Activated CD8-positive, alpha-beta memory T cell treated with anti-CD3 and anti-CD28 coated beads, Interleukin-2, amount 50 U/mL, for 1 hour (primary cell): ENCODE measurements around the gene SREBF1.
"Not testable (repeated sequence)": the region's sequence is repeated elsewhere in the genome, so short reads cannot be mapped to it uniquely, and the experiment has no call there.

Experiments
- DNase-seq: peaks from one replicate; pipeline ENCODE4 v3.0.0-alpha.2; 2020; ENCODE audit errors: extremely low read depth

The SREBF1 gene

GRCh38 chr17:17812211-17813054 lies 24.4 kb downstream of the SREBF1 start:
- no peak for DNase-seq

- no peak for DNase-seq
Observed at GRCh38 chr17:17811381-17812210, 25.2 kb downstream of the SREBF1 start.

- DNase-seq = no peak
Observed at GRCh38 chr17:17810895-17811248, 25.9 kb downstream of the SREBF1 start.

- no peak for DNase-seq
Observed at GRCh38 chr17:17810084-17810894, 26.5 kb downstream of the SREBF1 start.

- no peak for DNase-seq
Observed at GRCh38 chr17:17809531-17810083, 27.2 kb downstream of the SREBF1 start.

GRCh38 chr17:17808706-17809432 lies 27.9 kb downstream of the SREBF1 start:
- DNase-seq = no peak

GRCh38 chr17:17808200-17808599 lies 28.6 kb downstream of the SREBF1 start:
- DNase-seq = not testable (repeated sequence)

GRCh38 chr17:17807440-17807839 lies 29.3 kb downstream of the SREBF1 start:
- DNase-seq = no peak

GRCh38 chr17:17806611-17807274 lies 30.0 kb downstream of the SREBF1 start:
- DNase-seq = no peak

GRCh38 chr17:17806035-17806434 lies 30.8 kb downstream of the SREBF1 start:
- no peak for DNase-seq

- DNase-seq = no peak
Observed at GRCh38 chr17:17805575-17805974, 31.2 kb downstream of the SREBF1 start.

- DNase-seq = no peak
Observed at GRCh38 chr17:17804007-17804406, 32.8 kb downstream of the SREBF1 start.

- DNase-seq = no peak
Observed at GRCh38 chr17:17801800-17802481, 34.8 kb downstream of the SREBF1 start.

GRCh38 chr17:17800504-17801021 lies 36.2 kb downstream of the SREBF1 start:
- no peak for DNase-seq

- no peak for DNase-seq
Observed at GRCh38 chr17:17798573-17799255, 38.1 kb downstream of the SREBF1 start.

- DNase-seq = no peak
Observed at GRCh38 chr17:17798010-17798556, 38.7 kb downstream of the SREBF1 start.

GRCh38 chr17:17797119-17797809 lies 39.5 kb downstream of the SREBF1 start:
- DNase-seq = no peak

GRCh38 chr17:17796787-17797061 lies 40.1 kb downstream of the SREBF1 start:
- no peak for DNase-seq
